ENCODE data around the gene CCM2L.

CCM2L gene

GRCh38 chr20:32010101-32010500 is at the start of gene CCM2L:
Gene CCM2L (plus strand): TSS chr20:32010438. CDS start chr20:32010455, 17 bp downstream.
- DNase-seq, result no peak

- DNase-seq, result no peak
Observed at GRCh38 chr20:31962761-31963160, 47.5 kb upstream of the CCM2L start.

- no peak for DNase-seq
Observed at GRCh38 chr20:31963889-31964288, 46.3 kb upstream of the CCM2L start.

GRCh38 chr20:31966991-31967655 is 43.1 kb upstream of the CCM2L start:
- DNase-seq, result no peak

- peak; percentile 27 for DNase-seq
Observed at GRCh38 chr20:31967830-31968249, 42.4 kb upstream of the CCM2L start, which contains the start of gene XKR7. Gene XKR7 (plus strand): TSS chr20:31968151. CDS start chr20:31968176, 25 bp downstream.

- DNase-seq, result peak; percentile 84
Observed at GRCh38 chr20:31968291-31969126, 41.7 kb upstream of the CCM2L start.

- no peak for DNase-seq
Observed at GRCh38 chr20:31969991-31970390, 40.2 kb upstream of the CCM2L start.

GRCh38 chr20:31972471-31973021 is 37.7 kb upstream of the CCM2L start:
- DNase-seq, result no peak

- no peak for DNase-seq
Observed at GRCh38 chr20:31974296-31974695, 35.9 kb upstream of the CCM2L start.

GRCh38 chr20:31974951-31975487 is 35.2 kb upstream of the CCM2L start:
- DNase-seq, result no peak

GRCh38 chr20:31975874-31976273 is 34.4 kb upstream of the CCM2L start:
- no peak for DNase-seq

- DNase-seq, result no peak
Observed at GRCh38 chr20:31977080-31977479, 33.2 kb upstream of the CCM2L start.

- DNase-seq, result no peak
Observed at GRCh38 chr20:31979713-31980426, 30.4 kb upstream of the CCM2L start.

GRCh38 chr20:31981784-31982183 is 28.5 kb upstream of the CCM2L start:
- no peak for DNase-seq

- no peak for DNase-seq
Observed at GRCh38 chr20:31984981-31985471, 25.2 kb upstream of the CCM2L start.

GRCh38 chr20:31987744-31988143 is 22.5 kb upstream of the CCM2L start:
- DNase-seq, result no peak

GRCh38 chr20:31988430-31989015 is 21.7 kb upstream of the CCM2L start:
- no peak for DNase-seq

GRCh38 chr20:31989030-31989645 is 21.1 kb upstream of the CCM2L start:
- no peak for DNase-seq

- no peak for DNase-seq
Observed at GRCh38 chr20:31990641-31991338, 19.4 kb upstream of the CCM2L start.

GRCh38 chr20:31991339-31991705 is 18.9 kb upstream of the CCM2L start:
- no peak for DNase-seq

GRCh38 chr20:31992086-31992485 is 18.2 kb upstream of the CCM2L start:
- DNase-seq, result no peak
